Ovary (tissue), 9 donors: ENCODE measurements around the gene ACVR2B. TPM values are rescaled to one million over a fixed set of nuclear protein-coding genes. Genes with fewer than 3 reads are reported as not detected.

Experiments used
- DNase-seq, 5 donors: peaks; one replicate each; pipeline ENCODE4 v3.0.0-alpha.2; 2019 to 2020
- H3K27ac ChIP-seq, 2 donors: fragments of 200-600 bp; one replicate each; pipeline versions ENCODE4 v1.5.1 to v1.8.0; 2019 to 2022
- H3K27me3 ChIP-seq: fragments of 200-600 bp; one replicate; pipeline ENCODE4 v1.8.0; 2022
- H3K36me3 ChIP-seq: fragments of 200-600 bp; sonication (generic); one replicate; pipeline ENCODE4 v1.5.1; 2019
- H3K4me1 ChIP-seq: one replicate; pipeline ENCODE4 v1.8.1; 2013; ENCODE audit warnings: mild to moderate bottlenecking, moderate library complexity; ENCODE audit not compliant: insufficient read depth
- H3K4me3 ChIP-seq: fragments of 200-600 bp; sonication (generic); one replicate; pipeline ENCODE4 v1.5.1; 2017
- H3K9me3 ChIP-seq, 2 donors: fragments of 200-600 bp in 1 of 2; sonication (generic) in 1 of 2; one replicate each; pipeline versions ENCODE4 v1.5.1 to v1.8.1; 2013 to 2019; ENCODE audit warnings: mild to moderate bottlenecking in 1 of 2, moderate library complexity in 1 of 2
- EP300 ChIP-seq: sonication (generic); formaldehyde crosslinking; IDR thresholded peaks from one replicate; pipeline ENCODE4 v1.6.1; 2017; ENCODE audit warnings: antibody characterized with exemption
- POLR2A ChIP-seq: fragments of 450-650 bp; IDR thresholded peaks from one replicate; pipeline ENCODE4 v1.6.1; 2017; ENCODE audit warnings: antibody characterized with exemption, mild to moderate bottlenecking, moderate library complexity
- WGBS, 3 donors: extraction: QIAGEN DNeasy Blood & Tissue Kit in 1 of 3; methylation state at CpG; one replicate each; pipeline versions ENCODE4 v1.1.5 to v1.1.7; 2013 to 2017; 5-methylcytosine and 5-hydroxymethylcytosine counted together
- intact Hi-C, 4 donors: fragments of 100-400 bp; cut with DNase I; formaldehyde crosslinking; loops; one replicate each; pipeline versions ENCODE4 v1.11.0 to v1.15.1; 2022 to 2023
- polyA plus RNA-seq, 2 donors: library from polyadenylated mRNA; stranded (reverse); fragments of 200-250 nt in 1 of 2; fragments of 350-450 nt in 1 of 2; fragmentation: Illumina TruSeq in 1 of 2; extraction: RNeasy Lipid Tissue Mini Kit (QIAGEN cat#74804) in 1 of 2; gene quantifications; one replicate each; pipeline ENCODE4 v1.2.3, GENCODE V29; 2013 to 2014
- total RNA-seq, 7 donors: library from RNA; depleted of rRNA in 2 of 7; stranded (reverse); fragments of >200 nt in 2 of 7; fragmentation: NEBNext Ultra II Directional in 3 of 7; extraction: Animal tissue kit (Norgen Biotek cat#: 25700) in 3 of 7; gene quantifications; one replicate each; pipeline versions ENCODE4 v1.1.0 to v1.2.4, GENCODE V29; 2016 to 2023
- TF ChIP-seq, protein P1 (sequence below), 3 donors: fragments of 450-650 bp in 2 of 3; fragments of 200-600 bp in 1 of 3; IDR thresholded peaks; one replicate each; pipeline versions ENCODE4 v1.5.1 to v1.8.0; 2016 to 2022; ENCODE audit warnings: antibody characterized with exemption in 3 of 3, mild to moderate bottlenecking in 1 of 3
- donor health status: DM: no; HTN: no; CAD: no; lungs with moderate emphysema.
- donor health status: DM: no; HTN: no; CAD: no.
- donor health status: Bipolar disorder and iron deficiency.
- donor health status: DM: yes; HTN: yes; CAD: no.
- donor health status: DM: no; HTN: no; CAD: no.
- donor health status: DM: yes; HTN: yes; CAD: no.

Gene ACVR2B
- total and polyA plus RNA-seq, 9 donors, result 3.3 to 16.0 (median 10.6) TPM

DNA sequence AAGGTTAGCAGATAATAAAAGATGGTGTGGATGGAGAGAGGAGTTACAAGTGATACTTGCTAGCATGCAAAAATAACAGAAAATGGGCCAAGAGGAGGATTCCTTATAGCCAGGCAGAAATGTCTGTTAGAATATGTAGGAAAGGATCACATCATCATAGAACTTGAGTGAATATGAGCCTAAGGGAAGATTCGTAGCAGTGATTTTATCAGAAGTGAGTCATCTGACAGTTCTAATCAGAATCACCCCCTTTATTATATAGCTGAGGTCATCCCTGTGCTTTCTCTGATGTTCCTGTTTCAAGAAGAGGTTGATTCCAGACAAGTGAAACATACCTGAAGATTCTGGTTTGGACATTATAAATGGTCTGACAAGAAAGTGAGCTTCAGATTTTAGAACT, 65.3 kb downstream of the ACVR2B start:
- no peak overlapping the region for H3K4me3 ChIP-seq
- 65 to 76% (median 68%) methylated on average over 1 of the region's 1 CpG for WGBS, 3 donors
- H3K4me1 ChIP-seq, result no peaks in the 10 kb centered on the region
- H3K27me3 ChIP-seq, result no peaks in the 10 kb centered on the region
- no peak for DNase-seq
- intact Hi-C loops, result no loop called here
- H3K27ac ChIP-seq, result no peak overlapping the region
- H3K9me3 ChIP-seq, result no peaks in the 10 kb centered on the region
- no peaks in the 10 kb centered on the region for H3K36me3 ChIP-seq
- TF ChIP-seq EP300 (no peak), POLR2A (no peak)
- TF ChIP-seq, protein P1, sequence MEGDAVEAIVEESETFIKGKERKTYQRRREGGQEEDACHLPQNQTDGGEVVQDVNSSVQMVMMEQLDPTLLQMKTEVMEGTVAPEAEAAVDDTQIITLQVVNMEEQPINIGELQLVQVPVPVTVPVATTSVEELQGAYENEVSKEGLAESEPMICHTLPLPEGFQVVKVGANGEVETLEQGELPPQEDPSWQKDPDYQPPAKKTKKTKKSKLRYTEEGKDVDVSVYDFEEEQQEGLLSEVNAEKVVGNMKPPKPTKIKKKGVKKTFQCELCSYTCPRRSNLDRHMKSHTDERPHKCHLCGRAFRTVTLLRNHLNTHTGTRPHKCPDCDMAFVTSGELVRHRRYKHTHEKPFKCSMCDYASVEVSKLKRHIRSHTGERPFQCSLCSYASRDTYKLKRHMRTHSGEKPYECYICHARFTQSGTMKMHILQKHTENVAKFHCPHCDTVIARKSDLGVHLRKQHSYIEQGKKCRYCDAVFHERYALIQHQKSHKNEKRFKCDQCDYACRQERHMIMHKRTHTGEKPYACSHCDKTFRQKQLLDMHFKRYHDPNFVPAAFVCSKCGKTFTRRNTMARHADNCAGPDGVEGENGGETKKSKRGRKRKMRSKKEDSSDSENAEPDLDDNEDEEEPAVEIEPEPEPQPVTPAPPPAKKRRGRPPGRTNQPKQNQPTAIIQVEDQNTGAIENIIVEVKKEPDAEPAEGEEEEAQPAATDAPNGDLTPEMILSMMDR (IDR thresholded peaks at IDR 0.05), result no peak

DNA sequence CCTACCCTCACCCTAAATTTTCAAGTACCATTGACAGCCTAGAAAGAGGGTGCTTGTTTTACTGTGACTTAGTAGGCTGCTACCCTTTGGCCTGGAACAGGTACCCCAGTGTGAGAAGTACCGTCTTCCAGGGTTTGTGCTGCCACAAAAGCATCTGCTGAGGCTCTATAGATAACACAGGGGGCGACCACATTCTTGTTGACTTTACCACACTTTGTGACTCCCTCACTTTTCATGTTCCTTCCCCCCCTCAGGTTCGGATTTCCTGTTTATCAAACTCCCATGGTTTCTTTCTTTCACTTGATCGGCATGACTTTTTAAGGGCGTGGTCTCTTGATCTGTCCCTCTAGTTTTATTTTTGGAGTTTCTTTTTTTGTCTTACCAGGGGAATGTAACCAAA, 66.0 kb downstream of the ACVR2B start:
- Histone ChIP-seq H3K4me1 (no peaks in the 10 kb centered on the region), H3K36me3 (no peaks in the 10 kb centered on the region), H3K4me3 (no peak overlapping the region), H3K27ac (no peak overlapping the region), H3K9me3 (no peaks in the 10 kb centered on the region), H3K27me3 (no peaks in the 10 kb centered on the region)
- no peak for DNase-seq
- no peak for TF ChIP-seq EP300
- TF ChIP-seq, protein P1 (IDR thresholded peaks at IDR 0.05), result no peak
- intact Hi-C loops, result loop anchor here in 3 of 4 donors (2.0 to 10.0 kb wide), 5 partner anchors 131 to 515 kb away; no protein-coding TSS in a partner anchor
- WGBS, 3 donors, result 52 to 67% (median 63%) methylated on average over 5 of the region's 5 CpGs

DNA sequence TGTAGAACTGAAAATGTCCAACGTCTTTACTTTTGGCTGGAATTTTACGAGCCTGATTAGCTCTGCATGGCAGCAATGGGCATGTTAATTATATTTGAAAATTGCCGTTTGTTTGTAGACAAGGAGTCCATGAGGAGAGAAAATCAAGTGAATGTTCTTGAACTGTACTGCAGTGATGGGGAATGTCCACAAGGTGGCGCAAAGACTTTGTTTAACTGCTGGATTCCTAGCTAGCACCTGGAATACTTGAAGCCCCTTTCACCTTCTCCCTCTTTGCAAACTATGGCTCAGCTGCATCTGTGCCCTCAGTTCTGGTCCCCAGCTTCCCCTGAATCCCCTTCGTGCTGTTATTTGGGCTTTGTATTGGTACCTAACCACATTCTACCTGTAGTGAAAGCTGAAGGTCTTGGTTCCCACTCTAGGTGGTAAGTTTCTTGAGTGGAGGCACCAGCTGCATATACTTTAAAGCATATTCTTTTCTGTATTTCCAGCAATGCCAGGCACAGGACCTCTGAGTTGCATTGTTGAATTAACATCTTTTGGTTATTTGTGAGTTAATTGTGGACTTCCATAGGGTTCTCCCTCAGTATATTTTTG, 67.8 kb downstream of the ACVR2B start:
- 3 to 4% (median 3%) methylated on average over 5 of the region's 5 CpGs for WGBS, 3 donors
- no peaks in the 10 kb centered on the region for H3K27me3 ChIP-seq
- intact Hi-C loops, result loop anchor here in 3 of 4 donors (2.0 to 10.0 kb wide), 5 partner anchors 129 to 513 kb away; no protein-coding TSS in a partner anchor
- no peak overlapping the region for H3K27ac ChIP-seq
- no peaks in the 10 kb centered on the region for H3K9me3 ChIP-seq
- H3K36me3 ChIP-seq, result no peaks in the 10 kb centered on the region
- H3K4me1 ChIP-seq, result no peaks in the 10 kb centered on the region
- H3K4me3 ChIP-seq, result no peak overlapping the region
- DNase-seq, result peak; percentile 51 to 73 (median 60)
- no peak for TF ChIP-seq POLR2A
- TF ChIP-seq, protein P1 (IDR thresholded peaks at IDR 0.05), result peak; percentile 66 to 86 (median 76)

DNA sequence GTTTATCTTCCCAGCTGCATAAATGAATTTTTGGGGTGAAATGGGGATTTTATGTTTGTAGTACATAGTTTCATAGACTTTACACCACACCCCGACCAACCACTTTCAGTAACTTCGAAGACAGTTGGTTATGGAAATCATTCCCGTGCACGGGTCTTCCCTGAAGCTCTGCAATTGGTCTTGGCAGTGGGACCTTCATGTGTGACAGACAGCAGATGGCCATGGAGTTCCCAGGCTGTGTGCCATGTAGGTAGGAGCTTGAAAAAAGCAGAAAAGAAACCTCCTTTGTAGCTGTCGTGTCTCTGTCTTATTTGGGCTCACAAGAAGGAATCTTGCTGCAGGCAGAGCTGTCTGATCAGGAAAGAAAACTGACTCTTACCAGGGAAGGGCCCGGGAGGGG, 68.3 kb downstream of the ACVR2B start:
- Histone ChIP-seq H3K27ac (no peak overlapping the region), H3K9me3 (no peaks in the 10 kb centered on the region), H3K4me3 (no peak overlapping the region), H3K4me1 (no peaks in the 10 kb centered on the region), H3K36me3 (no peaks in the 10 kb centered on the region), H3K27me3 (no peaks in the 10 kb centered on the region)
- 87 to 90% (median 88%) methylated on average over 6 of the region's 6 CpGs for WGBS, 3 donors
- intact Hi-C loops, result loop anchor here in 3 of 4 donors (5.0 to 10.0 kb wide), 4 partner anchors 130 to 513 kb away; no protein-coding TSS in a partner anchor
- TF ChIP-seq EP300, result no peak
- TF ChIP-seq, protein P1 (IDR thresholded peaks at IDR 0.05), result no peak
- TF ChIP-seq POLR2A, result no peak
- no peak for DNase-seq
